Left lung (tissue), 14 donors: ENCODE results near the gene OAS3. TPM values are rescaled to one million over a fixed set of nuclear protein-coding genes. Genes with fewer than 3 reads are reported as not detected.
A peak's percentile ranks its signal among the peaks of the same experiment; 100 is the strongest.

Experiments used
- ATAC-seq: fragments of 200-7000 bp; cut with Tn5 transposase; one replicate; pipeline ENCODE4 v1.9.1; 2020; ENCODE audit warnings: moderate library complexity
- DNase-seq, 4 donors: peaks; one replicate each; pipeline ENCODE4 v3.0.0-alpha.2; 2013 to 2020
- H3K27ac ChIP-seq, 2 donors: fragments of 200-600 bp; sonication (generic) in 1 of 2; one replicate each; pipeline versions ENCODE4 v1.5.0 to v1.8.0; 2020 to 2021
- H3K27me3 ChIP-seq, 2 donors: fragments of 200-600 bp; sonication (generic) in 1 of 2; one replicate each; pipeline versions ENCODE4 v1.5.0 to v1.8.0; 2020 to 2021
- H3K36me3 ChIP-seq, 2 donors: fragments of 200-600 bp; sonication (generic) in 1 of 2; one replicate each; pipeline versions ENCODE4 v1.5.0 to v1.8.0; 2020 to 2021
- H3K4me1 ChIP-seq, 2 donors: fragments of 200-600 bp; one replicate each; pipeline ENCODE4 v1.8.0; 2021
- H3K4me3 ChIP-seq, 2 donors: fragments of 200-600 bp; sonication (generic) in 1 of 2; one replicate each; pipeline versions ENCODE4 v1.5.0 to v1.8.0; 2020 to 2021; ENCODE audit warnings: mild to moderate bottlenecking in 1 of 2
- H3K9me3 ChIP-seq, 2 donors: fragments of 200-600 bp; sonication (generic) in 1 of 2; one replicate each; pipeline versions ENCODE4 v1.5.0 to v1.8.0; 2020 to 2021
- CTCF ChIP-seq, 2 donors: fragments of 200-600 bp; sonication (generic) in 1 of 2; IDR thresholded peaks; one replicate each; pipeline versions ENCODE4 v1.5.0 to v1.8.0; 2021; ENCODE audit warnings: antibody characterized with exemption in 2 of 2
- intact Hi-C, 2 donors: fragments of 100-400 bp; cut with DNase I; formaldehyde crosslinking; loops; one replicate each; pipeline versions ENCODE4 v1.11.2 to v1.14.2; 2022
- long read RNA-seq, 12 donors: library from polyadenylated mRNA in 2 of 12; unstranded in 2 of 12; transcript quantifications; one replicate each; pipeline ENCODE4 v2.0.0 and lab custom pipeline, GENCODE V29; 2019 to 2026
- polyA plus RNA-seq, 6 donors: library from polyadenylated mRNA; unstranded; fragments of 120-200 nt; gene quantifications; one replicate each; pipeline ENCODE4 v1.2.1, GENCODE V29; 2013; ENCODE audit not compliant: insufficient read length in 6 of 6
- total RNA-seq, 2 donors: library from RNA; stranded (reverse); fragmentation: NEBNext Ultra II Directional; extraction: Animal tissue kit (Norgen Biotek cat#: 25700); gene quantifications; one replicate each; pipeline ENCODE4 v1.2.1, GENCODE V29; 2021
- donor health status: DM: no; HTN: yes; CAD: no.
- donor health status: DM: no; HTN: no; CAD: no.

OAS3 gene
- total RNA-seq (10 to 100 TPM; 35.8 to 47.5 TPM), polyA plus RNA-seq (10 to 100 TPM; 11.4 to 19.4 (median 16.6) TPM)
- long read RNA-seq, donor 1, full-length matches to known transcripts, result 8 of 8 reads
- long read RNA-seq, donor 1, partial matches to known transcripts, result 0 of 8 reads
- long read RNA-seq, donor 1, other reads (novel, unspliced or antisense), result 0 of 8 reads
- long read RNA-seq, donor 2, full-length matches to known transcripts, result 3 of 3 reads
- long read RNA-seq, donor 2, partial matches to known transcripts, result 0 of 3 reads
- long read RNA-seq, donor 2, other reads (novel, unspliced or antisense), result 0 of 3 reads
- long read RNA-seq, donor 3, partial matches to known transcripts, result 0 of 2 reads
- long read RNA-seq, donor 3, other reads (novel, unspliced or antisense), result 0 of 2 reads
- long read RNA-seq, donor 4, partial matches to known transcripts, result 1 of 7 reads
- long read RNA-seq, donor 4, other reads (novel, unspliced or antisense), result 3 of 7 reads
- long read RNA-seq, donor 5, result 0 reads
- long read RNA-seq, donor 6, partial matches to known transcripts, result 0 of 2 reads
- long read RNA-seq, donor 6, other reads (novel, unspliced or antisense), result 0 of 2 reads
- long read RNA-seq, donor 7, full-length matches to known transcripts, result 1 of 1 reads
- long read RNA-seq, donor 7, partial matches to known transcripts, result 0 of 1 reads
- long read RNA-seq, donor 7, other reads (novel, unspliced or antisense), result 0 of 1 reads
- long read RNA-seq, donor 8, full-length matches to known transcripts, result 6 of 6 reads
- long read RNA-seq, donor 8, partial matches to known transcripts, result 0 of 6 reads
- long read RNA-seq, donor 8, other reads (novel, unspliced or antisense), result 0 of 6 reads
- long read RNA-seq, donor 9, result 0 reads
- long read RNA-seq, donor 10, partial matches to known transcripts, result 1 of 2 reads
- long read RNA-seq, donor 10, other reads (novel, unspliced or antisense), result 0 of 2 reads
- long read RNA-seq, donor 11, result 0 reads
- long read RNA-seq, donor 12, full-length matches to known transcripts, result 1 of 1 reads
- long read RNA-seq, donor 12, partial matches to known transcripts, result 0 of 1 reads
- long read RNA-seq, donor 12, other reads (novel, unspliced or antisense), result 0 of 1 reads

- Histone ChIP-seq H3K9me3 (no peaks in the 10 kb centered on the region), H3K27ac (peak within 1 kb of the TSS; percentile 72 to 86), H3K27me3 (no peaks in the 10 kb centered on the region), H3K4me1 (peaks cover 11 to 36% of the 10 kb centered on the region in 2 donors), H3K36me3 (peaks cover 0 to 20% of the 10 kb centered on the region in 2 donors), H3K4me3 (peak within 1 kb of the TSS; percentile 60 to 82)
- intact Hi-C loops, result no loop called here
- DNase-seq (peak; percentile 63 to 97 (median 92)), ATAC-seq (peak; percentile 96)
- TF ChIP-seq CTCF (IDR thresholded peaks at IDR 0.05), result no peak
These were observed at the start of gene OAS3 for GRCh38 chr12:112937741-112938719. Gene OAS3, plus strand, starts transcription at chr12:112938474. Its CDS starts 57 bp downstream, at chr12:112938531.

- intact Hi-C loops, result no loop called here
- no peak overlapping the region for H3K27ac ChIP-seq
- peaks cover 0 to 3% of the 10 kb centered on the region in 2 donors for H3K27me3 ChIP-seq
- no peak for ATAC-seq
- TF ChIP-seq CTCF (IDR thresholded peaks at IDR 0.05), result no peak
- peaks cover 0 to 17% of the 10 kb centered on the region in 2 donors for H3K4me1 ChIP-seq
- H3K9me3 ChIP-seq, result peaks cover 0 to 6% of the 10 kb centered on the region in 2 donors
- no peak overlapping the region for H3K4me3 ChIP-seq
- DNase-seq, result no peak
- no peaks in the 10 kb centered on the region for H3K36me3 ChIP-seq
These were observed 46.9 kb upstream of the OAS3 start for GRCh38 chr12:112891093-112892024.

GRCh38 chr12:112892856-112893255 lies 45.4 kb upstream of the OAS3 start:
- ATAC-seq, result peak; percentile 44
- intact Hi-C loops, result no loop called here
- H3K27me3 ChIP-seq, result peaks cover 3 to 9% of the 10 kb centered on the region in 2 donors

More at GRCh38 chr12:112892856-112893255, 45.4 kb upstream of the OAS3 start:
- no peaks in the 10 kb centered on the region for H3K36me3 ChIP-seq
- peaks cover 0 to 10% of the 10 kb centered on the region in 2 donors for H3K4me1 ChIP-seq
- H3K9me3 ChIP-seq, result no peaks in the 10 kb centered on the region
- no peak overlapping the region for H3K4me3 ChIP-seq
- TF ChIP-seq CTCF (IDR thresholded peaks at IDR 0.05), result no peak
- no peak for DNase-seq
- no peak overlapping the region for H3K27ac ChIP-seq
